NCI-H1092 (cell line): Measurements from ENCODE around the gene MITD1.
A peak's percentile ranks its signal among the peaks of the same experiment; 100 is the strongest.
"Not testable (repeated sequence)": the region's sequence is repeated elsewhere in the genome, so short reads cannot be mapped to it uniquely, and the experiment has no call there.

ENCODE experiments used
- DNase-seq: peaks from one replicate; lab custom pipeline; 2025; lab: John Stamatoyannopoulos, UW

Gene MITD1

GRCh38 chr2:99154643-99155536 is 26.0 kb downstream of the MITD1 start, which contains the start of the genes LIPT1 and TSGA10:
Gene LIPT1, plus strand, starts transcription at chr2:99154967. Its CDS starts 6,991 bp downstream, at chr2:99161958.
Gene TSGA10, minus strand, starts transcription at chr2:99154942. Its CDS starts 45,503 bp downstream, at chr2:99109439.
- DNase-seq: peak; percentile 83

- DNase-seq: no peak
Observed at GRCh38 chr2:99153921-99154604, 26.8 kb downstream of the MITD1 start.

- no peak for DNase-seq
Observed at GRCh38 chr2:99152199-99152895, 28.5 kb downstream of the MITD1 start.

- no peak for DNase-seq
Observed at GRCh38 chr2:99150706-99151105, 30.2 kb downstream of the MITD1 start.

GRCh38 chr2:99141110-99142108 is 39.4 kb downstream of the MITD1 start, which contains the start of gene C2orf15:
Gene C2orf15, plus strand, starts transcription at chr2:99141707. Its CDS starts 8,852 bp downstream, at chr2:99150559.
- DNase-seq: peak; percentile 96

- DNase-seq: no peak
Observed at GRCh38 chr2:99140860-99141109, 40.1 kb downstream of the MITD1 start.

- no peak for DNase-seq
Observed at GRCh38 chr2:99140056-99140859, 40.6 kb downstream of the MITD1 start.

GRCh38 chr2:99139003-99139402 is 41.9 kb downstream of the MITD1 start:
- DNase-seq: no peak

GRCh38 chr2:99135044-99135556 is 45.8 kb downstream of the MITD1 start:
- DNase-seq: not testable (repeated sequence)

GRCh38 chr2:99127981-99128380 is 52.9 kb downstream of the MITD1 start:
- no peak for DNase-seq
